Measurements from ENCODE around the gene HOXD1.

HOXD1 gene

DNA sequence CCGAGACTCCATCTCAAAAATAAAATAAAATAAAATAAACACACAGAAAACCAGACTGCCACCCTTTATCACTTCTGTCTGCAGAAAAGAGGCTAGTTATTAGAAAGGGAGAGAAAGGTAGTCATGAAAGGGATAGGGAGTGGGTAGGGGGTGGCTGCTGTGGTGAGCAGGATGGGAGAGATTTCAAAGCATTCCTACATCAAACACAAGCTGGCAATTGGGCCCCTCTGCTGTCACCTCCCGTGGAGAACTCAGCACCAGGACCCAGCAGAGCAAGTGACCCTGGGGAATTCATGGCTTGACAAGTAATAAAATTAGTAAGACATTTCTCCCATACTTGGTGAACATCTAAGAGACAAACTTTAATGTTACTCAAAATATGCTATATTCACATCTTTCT is 3.7 kb upstream of the HOXD1 start:
- no peak for DNase-seq (ENCODE audit: low read depth)

DNA sequence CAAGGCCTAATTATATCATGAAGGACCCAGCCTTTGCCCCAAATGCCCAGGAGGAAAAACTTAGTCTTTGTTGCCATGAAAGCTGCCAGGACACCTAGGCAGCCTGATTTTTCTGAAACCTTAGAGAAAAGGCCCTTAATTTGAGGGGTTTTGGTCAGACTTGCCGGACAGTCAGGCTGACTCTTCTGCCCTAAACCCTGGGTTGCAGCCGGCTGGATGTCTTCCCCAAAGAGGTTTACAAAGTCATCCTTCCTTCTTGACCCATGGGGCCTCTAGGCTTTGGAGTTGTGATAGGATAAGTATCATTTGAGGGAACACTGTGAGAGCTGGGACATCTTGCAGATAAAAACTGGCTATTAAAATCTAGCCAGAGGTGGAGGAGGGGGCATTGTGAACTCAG is 2.4 kb upstream of the HOXD1 start:
- no peak for DNase-seq (ENCODE audit: low read depth)

DNA sequence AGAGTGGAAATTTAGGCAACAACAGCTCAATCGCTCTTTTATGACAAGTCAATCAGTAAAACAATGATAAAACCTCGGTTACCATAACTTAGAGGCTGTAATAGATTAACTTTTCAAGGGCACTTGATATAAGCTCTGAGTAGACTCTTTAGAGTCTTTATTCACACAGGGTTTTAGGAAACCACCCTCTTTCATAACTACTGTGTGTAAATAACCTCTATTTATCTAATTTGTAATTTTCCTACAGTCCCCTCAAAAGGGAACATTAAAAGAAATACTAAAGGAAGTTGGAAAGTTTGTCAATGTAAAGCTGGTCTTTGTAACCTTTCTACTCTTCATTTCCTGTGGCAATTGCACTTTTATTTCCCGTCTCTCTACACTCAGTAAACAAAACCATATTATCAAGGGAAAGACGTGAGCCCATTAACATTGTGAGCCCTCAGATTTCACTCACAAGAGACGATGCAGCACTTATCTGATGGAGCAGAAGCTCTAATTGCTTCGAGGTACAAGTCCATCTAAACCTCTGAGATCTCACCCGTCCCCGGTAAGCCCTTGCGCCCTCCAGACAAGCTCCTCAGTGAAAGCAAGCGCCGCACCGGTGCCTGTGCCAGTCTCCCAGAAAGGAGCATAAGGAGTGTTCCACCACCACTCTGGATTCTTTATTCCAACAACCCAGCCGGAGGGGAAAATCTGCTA is 1.1 kb upstream of the HOXD1 start:
- DNase-seq (ENCODE audit: low read depth), result no peak

DNA sequence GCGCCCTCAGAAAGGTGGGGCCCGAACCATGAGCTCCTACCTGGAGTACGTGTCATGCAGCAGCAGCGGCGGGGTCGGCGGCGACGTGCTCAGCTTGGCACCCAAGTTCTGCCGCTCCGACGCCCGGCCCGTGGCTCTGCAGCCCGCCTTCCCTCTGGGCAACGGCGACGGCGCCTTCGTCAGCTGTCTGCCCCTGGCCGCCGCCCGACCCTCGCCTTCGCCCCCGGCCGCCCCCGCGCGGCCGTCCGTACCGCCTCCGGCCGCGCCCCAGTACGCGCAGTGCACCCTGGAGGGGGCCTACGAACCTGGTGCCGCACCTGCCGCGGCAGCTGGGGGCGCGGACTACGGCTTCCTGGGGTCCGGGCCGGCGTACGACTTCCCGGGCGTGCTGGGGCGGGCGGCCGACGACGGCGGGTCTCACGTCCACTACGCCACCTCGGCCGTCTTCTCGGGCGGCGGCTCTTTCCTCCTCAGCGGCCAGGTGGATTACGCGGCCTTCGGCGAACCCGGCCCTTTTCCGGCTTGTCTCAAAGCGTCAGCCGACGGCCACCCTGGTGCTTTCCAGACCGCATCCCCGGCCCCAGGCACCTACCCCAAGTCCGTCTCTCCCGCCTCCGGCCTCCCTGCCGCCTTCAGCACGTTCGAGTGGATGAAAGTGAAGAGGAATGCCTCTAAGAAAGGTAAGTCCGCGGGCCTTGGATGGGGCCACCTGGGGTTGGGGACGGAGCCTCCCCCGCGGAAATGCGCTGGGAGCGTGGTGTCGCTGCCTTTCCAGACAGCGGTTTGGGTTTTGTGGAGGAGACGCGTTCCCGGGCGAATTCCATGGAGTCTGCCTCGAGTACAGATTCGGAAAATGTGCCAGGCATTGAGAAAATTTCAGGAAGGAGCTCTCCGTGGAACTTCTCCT is 559 bp downstream of the HOXD1 start:
- no peak for DNase-seq (ENCODE audit: low read depth)

DNA sequence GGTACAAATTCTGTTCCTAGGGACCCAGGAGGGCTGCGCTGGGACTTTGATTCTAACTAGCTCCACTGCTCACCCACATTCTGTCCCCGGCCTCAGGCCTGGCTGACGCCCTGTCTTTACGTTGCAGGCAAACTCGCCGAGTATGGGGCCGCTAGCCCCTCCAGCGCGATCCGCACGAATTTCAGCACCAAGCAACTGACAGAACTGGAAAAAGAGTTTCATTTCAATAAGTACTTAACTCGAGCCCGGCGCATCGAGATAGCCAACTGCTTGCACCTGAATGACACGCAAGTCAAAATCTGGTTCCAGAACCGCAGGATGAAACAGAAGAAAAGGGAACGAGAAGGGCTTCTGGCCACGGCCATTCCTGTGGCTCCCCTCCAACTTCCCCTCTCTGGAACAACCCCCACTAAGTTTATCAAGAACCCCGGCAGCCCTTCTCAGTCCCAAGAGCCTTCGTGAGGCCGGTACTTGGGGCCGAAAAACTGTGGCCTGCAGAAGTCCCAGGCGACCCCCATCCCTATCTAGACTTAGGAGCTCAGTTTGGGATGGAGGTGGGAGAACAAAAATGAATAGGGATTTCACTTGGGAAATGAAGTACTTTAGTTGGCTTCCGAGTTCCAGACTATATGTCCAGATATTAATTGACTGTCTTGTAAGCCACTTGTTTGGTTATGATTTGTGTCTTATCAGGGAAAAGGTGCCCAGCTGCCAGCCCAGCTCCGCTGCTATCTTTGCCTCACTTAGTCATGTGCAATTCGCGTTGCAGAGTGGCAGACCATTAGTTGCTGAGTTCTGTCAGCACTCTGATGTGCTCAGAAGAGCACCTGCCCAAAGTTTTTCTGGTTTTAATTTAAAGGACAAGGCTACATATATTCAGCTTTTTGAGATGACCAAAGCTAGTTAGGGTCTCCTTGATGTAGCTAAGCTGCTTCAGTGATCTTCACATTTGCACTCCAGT is 1.5 kb downstream of the HOXD1 start:
- no peak for DNase-seq (ENCODE audit: low read depth)

DNA sequence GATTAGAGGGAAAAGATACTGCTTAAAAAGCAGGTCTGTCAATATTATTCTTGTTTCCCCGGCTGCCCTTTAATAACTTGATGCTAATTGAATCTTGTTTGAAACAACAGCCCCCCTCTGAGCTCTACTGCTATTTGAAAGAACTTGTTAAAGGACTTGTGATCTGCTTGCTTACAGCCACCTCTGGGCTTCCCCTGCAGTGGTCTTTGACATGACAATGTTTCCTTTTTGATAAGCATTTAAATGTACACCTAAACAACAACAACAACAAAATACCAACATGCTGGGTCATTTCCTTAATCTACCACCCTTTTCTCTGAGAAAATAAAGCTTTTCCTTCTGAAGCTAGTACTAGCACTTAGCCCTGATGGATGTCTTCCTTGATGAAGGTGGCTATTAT is 3.9 kb downstream of the HOXD1 start:
- DNase-seq (ENCODE audit: low read depth), result no peak

DNA sequence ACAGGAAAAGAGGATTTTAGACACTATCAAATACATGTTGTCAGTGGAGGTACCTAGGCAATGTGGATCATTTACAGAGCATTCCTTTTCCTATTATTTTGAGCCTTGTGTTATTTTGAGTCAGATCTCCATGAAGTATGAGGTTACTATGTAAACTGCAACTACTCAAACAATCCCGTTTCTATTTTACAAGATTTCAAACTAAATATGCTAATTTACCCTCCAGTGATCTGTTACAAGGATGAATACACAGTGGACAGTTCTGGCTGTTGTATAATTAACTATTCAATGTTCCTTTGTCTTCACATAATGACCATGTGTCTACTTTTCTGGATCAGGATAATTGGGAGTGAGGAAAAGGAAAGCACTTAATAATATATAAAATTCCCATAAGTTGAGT is 4.6 kb downstream of the HOXD1 start:
- no peak for DNase-seq (ENCODE audit: low read depth)

DNA sequence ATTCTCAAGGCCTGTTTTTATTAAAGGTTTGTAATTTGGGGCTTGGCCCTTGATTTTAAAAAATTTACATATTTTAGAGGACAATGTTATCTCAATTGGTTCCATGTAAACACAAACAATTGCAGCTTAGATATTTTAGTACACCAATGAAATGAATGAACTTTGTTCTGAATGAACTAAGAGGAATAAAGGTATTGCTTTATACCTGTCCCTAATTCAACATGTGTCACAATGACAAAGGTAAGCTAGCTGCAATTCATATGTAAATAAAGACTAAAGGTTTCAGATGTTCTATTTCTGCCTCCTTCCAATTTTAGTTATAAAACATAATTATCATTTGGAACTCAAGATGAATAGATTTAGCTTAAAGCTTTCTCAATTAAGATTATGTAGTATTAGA is 11.4 kb downstream of the HOXD1 start:
- DNase-seq (ENCODE audit: low read depth), result no peak

DNA sequence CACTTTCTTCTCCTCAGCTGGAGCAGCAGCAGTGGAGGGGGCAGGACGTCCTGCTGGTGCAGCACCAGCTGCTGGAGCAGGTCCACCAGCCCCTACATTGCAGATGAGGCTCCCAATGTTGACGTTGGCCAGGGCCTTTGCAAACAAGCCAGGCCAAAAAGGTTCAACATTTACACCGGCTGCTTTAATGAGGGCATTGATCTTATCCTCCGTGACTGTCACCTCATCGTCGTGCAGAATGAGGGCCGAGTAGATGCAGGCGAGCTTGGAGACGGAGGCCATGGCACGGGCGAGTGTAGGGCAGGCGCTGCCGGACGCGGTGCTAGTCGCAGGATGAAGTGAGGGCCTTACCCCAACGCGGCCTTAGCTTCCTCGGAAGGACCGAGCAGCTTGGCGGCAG is 12.5 kb downstream of the HOXD1 start:
- no peak for DNase-seq (ENCODE audit: low read depth)

DNA sequence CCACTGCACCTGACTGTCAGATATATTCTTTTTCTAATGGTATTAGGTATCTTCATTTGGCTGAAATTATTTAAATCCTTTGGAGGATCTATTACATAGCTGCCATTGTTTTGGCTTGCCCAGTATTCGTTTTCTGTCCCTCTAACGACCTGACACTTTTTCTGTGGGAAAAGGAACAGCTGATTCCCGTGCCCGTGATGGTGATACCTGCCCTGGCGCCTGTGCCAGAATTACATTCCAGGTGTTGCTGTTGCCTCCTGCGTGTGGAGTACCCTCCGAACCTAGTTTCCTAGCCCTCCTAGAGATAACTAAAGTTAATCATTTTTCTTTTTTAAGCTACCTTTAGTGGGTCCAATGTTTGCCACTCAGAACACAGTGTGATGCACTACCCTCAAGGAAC is 14.0 kb downstream of the HOXD1 start:
- no peak for DNase-seq (ENCODE audit: low read depth)

DNA sequence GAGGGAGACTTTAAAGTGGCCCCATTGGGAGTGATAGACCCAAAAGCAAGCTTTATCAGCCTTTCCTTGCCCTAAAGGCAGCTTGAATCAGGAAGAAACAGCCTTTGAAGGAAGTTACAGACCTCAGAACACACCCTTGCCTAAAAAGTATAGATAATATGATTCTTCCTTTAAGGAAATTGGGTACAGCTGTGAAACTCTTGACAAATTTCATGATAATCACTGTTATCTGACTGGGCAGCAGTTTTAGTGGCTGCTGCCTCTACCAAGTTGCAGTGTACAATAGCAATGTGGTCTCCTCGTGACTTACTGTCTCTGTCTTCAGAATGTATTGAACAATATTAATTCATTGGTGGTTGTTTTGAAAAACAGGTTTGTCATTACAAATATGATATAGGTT is 16.7 kb downstream of the HOXD1 start:
- no peak for DNase-seq (ENCODE audit: low read depth)

DNA sequence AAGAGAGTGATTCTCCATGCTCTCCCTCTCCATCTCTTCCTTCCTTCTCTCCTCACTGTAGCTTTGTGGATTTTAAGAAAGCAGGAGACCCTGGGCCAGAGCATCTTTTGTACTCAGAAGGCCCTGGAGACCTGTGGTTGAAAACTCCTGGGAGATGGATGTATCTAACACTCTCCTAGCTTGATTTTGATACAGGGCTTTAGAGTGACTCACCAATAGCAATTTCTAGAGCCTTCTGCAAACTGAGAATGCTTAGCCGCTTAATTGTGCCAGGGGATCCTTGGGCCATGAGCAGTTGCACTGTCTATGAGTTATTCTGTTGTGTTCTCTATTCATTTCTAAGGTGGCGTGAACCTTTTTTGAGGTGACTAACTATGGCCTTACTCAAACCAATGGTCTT is 17.7 kb downstream of the HOXD1 start:
- DNase-seq (ENCODE audit: low read depth), result no peak

DNA sequence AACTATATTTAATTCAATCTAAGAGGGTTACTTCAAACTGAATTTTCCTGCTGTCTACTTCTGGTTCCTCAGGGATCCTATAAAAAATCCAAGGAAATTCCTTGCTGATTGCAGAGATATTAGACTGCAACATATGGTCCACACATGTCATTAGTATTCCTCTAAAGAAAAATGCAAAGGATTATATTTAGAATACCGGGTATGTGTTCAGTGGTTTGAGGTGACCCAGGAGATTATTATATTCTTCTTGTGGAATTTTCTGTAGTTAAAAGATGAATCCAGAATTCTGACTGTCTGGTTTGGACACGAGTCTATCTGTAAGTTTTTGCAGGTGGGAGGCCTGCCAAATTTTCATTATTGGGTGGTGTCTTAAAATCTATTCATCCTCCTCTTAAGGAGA is 18.2 kb downstream of the HOXD1 start:
- no peak for DNase-seq (ENCODE audit: low read depth)

DNA sequence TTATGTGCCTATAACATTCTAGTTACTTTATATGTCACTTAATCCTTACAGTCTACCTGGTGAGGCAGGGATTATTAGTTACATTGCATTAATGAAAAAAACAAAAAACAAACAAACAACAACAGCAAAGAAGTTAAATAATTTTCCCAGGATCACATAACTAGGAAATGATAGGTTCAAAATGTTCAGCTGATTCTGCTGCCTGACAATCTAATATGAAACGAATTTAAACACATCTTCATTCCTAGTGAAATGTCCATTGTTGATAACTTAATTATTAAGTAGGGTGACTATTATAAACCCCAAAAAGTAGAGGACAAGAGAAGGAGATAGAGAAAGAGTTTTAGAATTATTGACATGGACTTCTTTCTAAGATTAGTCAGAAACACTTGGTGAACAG is 22.6 kb downstream of the HOXD1 start:
- no peak for DNase-seq (ENCODE audit: low read depth)

DNA sequence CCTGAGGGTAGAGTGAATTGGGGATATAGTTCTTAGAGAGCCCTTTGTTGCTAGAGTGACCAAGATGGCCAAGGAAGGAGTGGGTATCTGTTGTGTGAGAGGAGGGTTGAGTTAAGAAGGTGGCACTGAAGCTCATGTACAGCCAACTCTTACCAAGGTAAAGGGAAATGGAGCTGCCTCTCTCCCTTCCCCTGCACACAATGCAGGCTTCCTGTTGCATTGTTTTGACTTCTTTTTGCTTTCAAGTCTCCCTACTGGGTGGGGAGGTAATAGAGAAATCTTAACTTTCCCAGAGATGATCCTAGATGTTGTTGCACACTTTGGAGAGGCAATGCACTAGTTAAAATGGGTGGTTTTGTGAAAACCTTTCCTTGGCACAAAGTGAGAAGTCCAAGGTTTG is 23.8 kb downstream of the HOXD1 start:
- DNase-seq (ENCODE audit: low read depth), result no peak

DNA sequence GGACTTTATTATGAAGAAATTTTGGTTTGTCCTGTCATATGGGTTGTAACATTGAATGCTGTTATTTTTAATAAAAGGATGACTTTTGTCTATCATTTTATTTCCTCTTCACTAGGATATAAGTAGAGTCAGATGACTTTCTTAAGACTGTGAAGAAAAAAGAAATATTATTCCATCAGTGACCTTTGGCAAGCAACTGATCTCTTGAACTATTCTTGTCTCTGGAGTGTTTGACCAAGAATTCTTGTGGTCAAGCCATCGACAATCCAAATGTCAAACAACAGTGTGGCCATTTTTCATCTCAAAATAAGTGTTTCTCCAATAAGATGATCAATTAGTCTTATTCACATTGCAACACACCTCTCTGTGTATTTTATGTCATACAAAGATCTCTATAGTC is 24.9 kb downstream of the HOXD1 start:
- no peak for DNase-seq (ENCODE audit: low read depth)

DNA sequence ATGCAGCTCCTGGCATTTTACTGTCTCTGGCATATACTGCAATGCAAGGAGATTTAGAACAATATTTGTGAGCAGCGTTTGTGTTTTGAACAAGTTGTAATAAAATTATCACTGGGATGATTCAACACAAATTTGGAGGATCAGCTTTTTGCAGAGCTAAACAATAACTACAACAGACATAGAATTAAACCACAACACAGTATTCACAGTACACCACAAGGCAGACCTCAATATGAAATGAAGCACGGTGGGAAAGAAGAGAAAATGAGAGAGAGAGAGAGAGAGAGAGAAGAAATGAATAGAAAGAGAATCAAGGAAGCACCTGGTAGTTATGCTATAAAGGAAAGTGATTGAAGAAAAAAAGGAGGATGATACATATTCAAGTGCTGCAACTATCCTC is 39.4 kb downstream of the HOXD1 start:
- no peak for DNase-seq (ENCODE audit: low read depth)

DNA sequence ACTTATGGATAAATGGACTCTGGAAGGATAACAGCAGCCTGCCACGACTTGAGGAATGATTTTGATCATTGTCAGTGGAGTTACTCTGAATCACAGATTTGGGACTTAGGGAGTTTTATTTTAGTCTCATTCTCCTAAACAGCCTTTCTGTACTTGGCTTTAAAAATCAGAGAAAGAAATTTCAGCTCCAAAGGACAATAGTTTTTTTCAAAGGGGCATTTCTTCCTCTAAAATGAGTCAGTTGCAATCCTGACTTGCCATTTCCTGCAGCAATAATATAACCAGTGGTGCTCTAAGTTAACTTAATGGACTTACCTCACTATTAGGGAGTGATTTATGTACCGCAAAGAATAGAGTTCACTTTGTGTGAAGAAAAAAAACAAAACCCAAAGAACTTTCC is 45.7 kb downstream of the HOXD1 start:
- no peak for DNase-seq (ENCODE audit: low read depth)

DNA sequence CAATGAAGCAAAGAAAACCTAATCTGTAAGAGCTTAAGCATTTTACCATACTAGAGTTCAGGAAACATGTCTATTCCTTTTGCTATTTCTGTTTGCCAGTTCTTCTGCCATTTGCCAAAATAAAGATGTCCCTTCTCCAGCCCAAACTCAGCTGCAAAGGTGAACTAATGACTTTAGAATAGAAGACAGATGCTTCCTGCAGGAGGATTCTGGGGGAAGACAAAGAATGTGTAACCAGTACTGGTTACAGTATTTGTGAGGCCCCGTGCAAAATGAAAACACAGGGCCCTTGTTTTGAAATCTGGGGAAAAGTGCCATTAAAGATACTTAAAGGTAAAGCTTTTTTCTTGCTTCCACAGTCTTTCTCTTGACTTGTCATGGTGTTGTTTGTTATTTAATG is 46.5 kb downstream of the HOXD1 start:
- no peak for DNase-seq (ENCODE audit: low read depth)

DNA sequence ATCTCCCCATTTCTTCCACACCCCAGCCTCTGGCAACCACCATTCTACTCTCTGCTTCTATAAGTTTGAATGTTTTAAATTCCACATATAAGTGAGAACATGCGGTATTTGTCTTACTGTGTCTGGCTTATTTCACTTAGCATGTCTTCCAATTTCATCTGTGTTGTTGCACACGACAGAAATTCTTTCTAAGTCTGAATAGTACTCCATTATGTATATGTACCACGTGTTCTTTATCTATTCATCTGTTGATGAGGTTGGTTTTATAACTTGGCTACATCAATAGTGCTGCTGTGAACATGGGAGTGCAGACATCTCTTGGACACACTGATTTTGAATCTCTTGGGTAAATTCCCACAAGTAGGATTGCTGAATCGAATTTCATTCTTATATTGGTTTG is 49.0 kb downstream of the HOXD1 start:
- no peak for DNase-seq (ENCODE audit: low read depth)

DNA sequence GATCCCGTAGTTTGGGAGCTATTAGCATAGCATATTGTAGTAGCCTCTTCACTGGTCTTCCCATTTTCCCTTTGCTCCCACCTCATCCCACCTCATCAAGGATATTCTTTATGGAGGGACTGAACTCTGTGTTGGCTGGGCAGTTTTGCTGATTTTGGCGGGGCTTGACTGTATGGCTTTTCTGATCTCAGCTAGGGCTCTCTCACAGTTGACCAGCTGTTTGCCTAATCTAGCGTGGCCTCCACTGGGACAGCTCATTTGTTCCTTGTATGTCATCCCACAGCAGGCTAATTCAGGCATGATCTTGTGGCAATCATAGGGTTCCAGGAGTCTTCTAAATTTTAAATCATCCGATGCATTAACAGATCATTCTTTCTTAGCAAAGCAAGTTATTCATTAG is 50.6 kb downstream of the HOXD1 start:
- DNase-seq (ENCODE audit: low read depth), result no peak

DNA sequence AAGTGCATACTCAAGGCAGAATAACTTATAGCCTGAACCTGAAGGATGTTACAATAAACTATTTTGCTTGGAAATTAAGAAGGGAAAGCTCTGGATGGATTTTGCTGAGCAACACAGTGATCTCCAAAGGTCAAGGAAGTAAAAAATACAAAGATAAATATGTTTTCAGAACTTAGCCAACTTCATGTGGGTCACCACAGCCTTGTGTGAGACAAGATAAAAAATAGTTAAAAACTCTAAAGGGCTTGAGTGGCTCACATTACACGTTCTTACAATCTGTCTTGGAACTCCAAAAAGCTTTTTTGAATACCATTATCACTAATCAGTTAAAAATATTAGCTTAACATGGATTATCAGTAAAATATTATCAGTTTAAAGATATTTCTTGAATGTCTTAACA is 51.8 kb downstream of the HOXD1 start:
- DNase-seq (ENCODE audit: low read depth), result no peak

Measured in non-pigmented ciliary epithelial cell (primary cell).